ENCODE measurements around the gene GALK1. TPM values are rescaled to one million over a fixed set of nuclear protein-coding genes. Genes with fewer than 3 reads are reported as not detected.

The GALK1 gene
- total and polyA plus RNA-seq, 2 of the 13 experiments (the other 11 are each of a cell fraction or from before 2014, with no cell fraction given), result 59.9 to 93.6 TPM

GRCh38 chr17:75749545-75750389, 15.2 kb downstream of the GALK1 start (continued):
- TF ChIP-seq ZNF264 (CRISPR knock-in tag; IDR thresholded peaks at IDR 0.05), result no peak
- TF ChIP-seq SYNCRIP (IDR thresholded peaks at IDR 0.05; ENCODE audit: insufficient read depth, low read depth, low read length), result no peak
- no peak for TF ChIP-seq CENPT (CRISPR knock-in tag; IDR thresholded peaks at IDR 0.05; ENCODE audit: low read depth)
- TF ChIP-seq ZNF781 (CRISPR knock-in tag; IDR thresholded peaks at IDR 0.05; ENCODE audit: borderline replicate concordance, not compliant biosample characterization), result no peak
- TF ChIP-seq NFYB (CRISPR knock-in tag; IDR thresholded peaks at IDR 0.05), result no peak
- no peak for TF ChIP-seq ZSCAN12 (CRISPR knock-in tag; IDR thresholded peaks at IDR 0.05)
- TF ChIP-seq ZBTB34 (CRISPR knock-in tag; IDR thresholded peaks at IDR 0.05), result no peak
- no peak for TF ChIP-seq ZBTB42 (CRISPR knock-in tag; IDR thresholded peaks at IDR 0.05)
- no peak for TF ChIP-seq ZNF335 (CRISPR knock-in tag; IDR thresholded peaks at IDR 0.05)
- TF ChIP-seq IKZF1 (IDR thresholded peaks at IDR 0.05), result no peak
- no peak for TF ChIP-seq NFIC (IDR thresholded peaks at IDR 0.05; ENCODE audit: low read length)
- TF ChIP-seq MYNN (CRISPR knock-in tag; IDR thresholded peaks at IDR 0.05; ENCODE audit: low read depth), result no peak
- TF ChIP-seq LBX2 (CRISPR knock-in tag; IDR thresholded peaks at IDR 0.05; ENCODE audit: borderline replicate concordance), result peak; percentile 39; the same call in 1 of the 2 replicates
- no peak for TF ChIP-seq RNF2 (conservative IDR thresholded peaks at IDR 0.05; ENCODE audit: low read depth)
- no peak for TF ChIP-seq ZNF724P (CRISPR knock-in tag; IDR thresholded peaks at IDR 0.05; ENCODE audit: borderline replicate concordance)
- no peak for TF ChIP-seq CBX1 (IDR thresholded peaks at IDR 0.05; ENCODE audit: low read depth)
- no peak for TF ChIP-seq NFIB (CRISPR knock-in tag; IDR thresholded peaks at IDR 0.05; ENCODE audit: borderline replicate concordance)
- no peak for TF ChIP-seq ZMYM4 (CRISPR knock-in tag; IDR thresholded peaks at IDR 0.05)
- TF ChIP-seq NR1H2 (CRISPR knock-in tag; IDR thresholded peaks at IDR 0.05; ENCODE audit: borderline replicate concordance, low read depth), result no peak
- no peak for TF ChIP-seq CEBPG (CRISPR knock-in tag; IDR thresholded peaks at IDR 0.05)
- TF ChIP-seq ARID3A (IDR thresholded peaks at IDR 0.05; ENCODE audit: low read depth, low read length), result 0 out of 2 replicates have a peak, but pooled peaks have one; percentile 15
- no peak for TF ChIP-seq REL (CRISPR knock-in tag; conservative IDR thresholded peaks at IDR 0.05)
- TF ChIP-seq AHR (CRISPR knock-in tag; IDR thresholded peaks at IDR 0.05), result no peak
- no peak for TF ChIP-seq ZNF33A (CRISPR knock-in tag; IDR thresholded peaks at IDR 0.05; ENCODE audit: borderline replicate concordance)
- TF ChIP-seq ZBTB10 (CRISPR knock-in tag; IDR thresholded peaks at IDR 0.05; ENCODE audit: borderline replicate concordance), result 0 out of 2 replicates have a peak, but pooled peaks have one; percentile 59

Data from HepG2 (cell line).